WTC11 (cell line): ENCODE results near the gene SCN4B. TPM values are rescaled to one million over a fixed set of nuclear protein-coding genes. Genes with fewer than 3 reads are reported as not detected.

Experiments
- ATAC-seq: fragments of 200-7000 bp; cut with Tn5 transposase; 2 replicates; pipeline ENCODE4 v1.10.0; 2021; ENCODE audit warnings: mild to moderate bottlenecking, moderate library complexity
- CTCF ChIA-PET: fragments of 300-600 bp; sonication (Branson Sonifier 250); formaldehyde crosslinking; loops from one replicate; lab custom pipeline; 2021; ENCODE audit warnings: antibody characterized with exemption; lab: Charles Lee
- POLR2A ChIA-PET: fragments of 350-600 bp; sonication (Branson Sonifier 250); formaldehyde crosslinking; loops from one replicate; lab custom pipeline; 2021; ENCODE audit warnings: antibody characterized with exemption; lab: Charles Lee
- DNase-seq: peaks from one replicate; pipeline ENCODE4 v3.0.0; 2021; ENCODE audit warnings: low spot score
- H3K27ac Mint-ChIP-seq: 2 replicates; pipeline ENCODE4 v1.8.0; 2021; ENCODE audit warnings: mixed read lengths
- H3K27me3 Mint-ChIP-seq: 2 replicates; pipeline ENCODE4 v1.8.0; 2021; ENCODE audit warnings: low read depth, mild to moderate bottlenecking, moderate library complexity, mixed read lengths
- H3K36me3 Mint-ChIP-seq: 2 replicates; pipeline ENCODE4 v1.8.0; 2021; ENCODE audit warnings: mixed read lengths
- H3K4me1 Mint-ChIP-seq: 2 replicates; pipeline ENCODE4 v1.8.0; 2022; ENCODE audit warnings: mixed read lengths
- H3K4me3 Mint-ChIP-seq: 2 replicates; pipeline ENCODE4 v1.8.0; 2021; ENCODE audit warnings: mild to moderate bottlenecking, moderate library complexity, mixed read lengths
- H3K9me3 Mint-ChIP-seq: 2 replicates; pipeline ENCODE4 v1.8.0; 2021; ENCODE audit warnings: mixed read lengths
- ATF2 ChIP-seq: sonication (generic); formaldehyde crosslinking; IDR thresholded peaks from 2 replicates; pipeline ENCODE4 v1.8.1; 2022; ENCODE audit warnings: low read depth, missing genetic modification reagents, borderline replicate concordance
- ETV6 ChIP-seq: sonication (generic); formaldehyde crosslinking; IDR thresholded peaks from 2 replicates; pipeline ENCODE4 v1.8.1; 2022; ENCODE audit warnings: mild to moderate bottlenecking, missing genetic modification reagents
- FOXJ3 ChIP-seq: sonication (generic); formaldehyde crosslinking; IDR thresholded peaks from 2 replicates; pipeline ENCODE4 v1.9.0; 2021; ENCODE audit warnings: missing genetic modification reagents, mild to moderate bottlenecking, borderline replicate concordance
- FOXK1 ChIP-seq: sonication (generic); formaldehyde crosslinking; IDR thresholded peaks from 2 replicates; pipeline ENCODE4 v1.8.0; 2022; ENCODE audit warnings: mild to moderate bottlenecking, moderate library complexity, missing genetic modification reagents
- HMGA2 ChIP-seq: fragments of 250-450 bp; sonication (Bioruptor Pico); IDR thresholded peaks from 2 replicates; pipeline ENCODE4 v1.4.0; 2021; ENCODE audit warnings: mild to moderate bottlenecking, moderate library complexity
- IRF2 ChIP-seq: sonication (generic); formaldehyde crosslinking; IDR thresholded peaks from 2 replicates; pipeline ENCODE4 v1.8.0; 2022; ENCODE audit warnings: low read depth, missing genetic modification reagents, borderline replicate concordance
- KAT7 ChIP-seq: sonication (generic); formaldehyde crosslinking; IDR thresholded peaks from 2 replicates; pipeline ENCODE4 v1.8.1; 2023; ENCODE audit warnings: missing genetic modification reagents, mild to moderate bottlenecking, borderline replicate concordance
- MAX ChIP-seq: sonication (generic); formaldehyde crosslinking; IDR thresholded peaks from 2 replicates; pipeline ENCODE4 v1.8.0; 2022; ENCODE audit warnings: mild to moderate bottlenecking, missing genetic modification reagents
- NFYB ChIP-seq: sonication (generic); formaldehyde crosslinking; conservative IDR thresholded peaks from 2 replicates; pipeline ENCODE4 v1.8.0; 2022; ENCODE audit warnings: low read depth, missing genetic modification reagents
- NR3C1 ChIP-seq: sonication (generic); formaldehyde crosslinking; conservative IDR thresholded peaks from 2 replicates; pipeline ENCODE4 v1.8.1; 2023; ENCODE audit warnings: low read depth, mild to moderate bottlenecking, missing genetic modification reagents
- PRDM15 ChIP-seq: sonication (generic); formaldehyde crosslinking; IDR thresholded peaks from 2 replicates; pipeline ENCODE4 v1.8.0; 2022; ENCODE audit warnings: missing genetic modification reagents
- PREB ChIP-seq: sonication (generic); formaldehyde crosslinking; IDR thresholded peaks from 2 replicates; pipeline ENCODE4 v1.8.1; 2022; ENCODE audit warnings: mild to moderate bottlenecking, missing genetic modification reagents, moderate library complexity, borderline replicate concordance
- PRRX2 ChIP-seq: fragments of 250-450 bp; sonication (Bioruptor Pico); IDR thresholded peaks from 2 replicates; pipeline ENCODE4 v1.8.0; 2021; ENCODE audit warnings: mild to moderate bottlenecking
- RORB ChIP-seq: fragments of 250-450 bp; sonication (Bioruptor Pico); IDR thresholded peaks from 2 replicates; pipeline ENCODE4 v1.9.0; 2021; ENCODE audit warnings: mild to moderate bottlenecking
- SMAD3 ChIP-seq: sonication (generic); formaldehyde crosslinking; IDR thresholded peaks from 2 replicates; pipeline ENCODE4 v1.8.0; 2022; ENCODE audit warnings: missing genetic modification reagents, mild to moderate bottlenecking, borderline replicate concordance
- SOX15 ChIP-seq: fragments of 250-450 bp; sonication (Bioruptor Pico); IDR thresholded peaks from 2 replicates; pipeline ENCODE4 v1.9.0; 2021; ENCODE audit warnings: mild to moderate bottlenecking
- USF1 ChIP-seq: sonication (generic); formaldehyde crosslinking; IDR thresholded peaks from 2 replicates; pipeline ENCODE4 v1.8.0; 2022; ENCODE audit warnings: mild to moderate bottlenecking, missing genetic modification reagents
- ZNF396 ChIP-seq: fragments of 250-450 bp; sonication (Bioruptor Pico); IDR thresholded peaks from 2 replicates; pipeline ENCODE4 v1.8.0; 2021; ENCODE audit warnings: mild to moderate bottlenecking, moderate library complexity, borderline replicate concordance
- ZNF425 ChIP-seq: fragments of 250-450 bp; sonication (Bioruptor Pico); conservative IDR thresholded peaks from 2 replicates; pipeline ENCODE4 v1.9.0; 2021; ENCODE audit warnings: mild to moderate bottlenecking
- ZNF671 ChIP-seq: fragments of 250-450 bp; sonication (Bioruptor Pico); IDR thresholded peaks from 2 replicates; pipeline ENCODE4 v1.8.0; 2021; ENCODE audit warnings: mild to moderate bottlenecking
- total RNA-seq: library from RNA; stranded (reverse); gene quantifications from 3 replicates; pipeline ENCODE4 v1.2.3, GENCODE V29; 2021

Gene SCN4B
- total RNA-seq, 1 experiment from 2014 or later = 4.4 TPM

GRCh38 chr11:118170882-118171268 lies 18.3 kb upstream of the SCN4B start (continued):
- no peak for TF ChIP-seq PRDM15 (CRISPR knock-in tag)
- no peak for TF ChIP-seq ZNF671
- TF ChIP-seq USF1 = no peak
- TF ChIP-seq ETV6 (CRISPR knock-in tag) = no peak
- no peak for TF ChIP-seq RORB
- no peak for TF ChIP-seq PRRX2 (CRISPR knock-in tag)
- no peak for TF ChIP-seq FOXJ3
- TF ChIP-seq ZNF396 (CRISPR knock-in tag) = no peak
- no peak for TF ChIP-seq NR3C1 (CRISPR knock-in tag)
- TF ChIP-seq MAX (CRISPR knock-in tag) = no peak
- TF ChIP-seq KAT7 (CRISPR knock-in tag) = no peak
- TF ChIP-seq ZNF425 = no peak

- Mint-ChIP-seq H3K36me3 (no peaks in the 10 kb centered on the region), H3K4me1 (peaks cover 36% of the 10 kb centered on the region), H3K27me3 (peaks cover 78% of the 10 kb centered on the region), H3K9me3 (no peaks in the 10 kb centered on the region), H3K27ac (no peak overlapping the region), H3K4me3 (no peak overlapping the region)
- ATAC-seq (no peak), DNase-seq (no peak)
- CTCF ChIA-PET = interaction anchor here (0.6 to 3.9 kb wide), 7 partner anchors 11 to 263 kb away, joined by 3 to 153 read pairs (median 16); no protein-coding TSS in a partner anchor
- TF ChIP-seq HMGA2 (CRISPR knock-in tag) (no peak), IRF2 (CRISPR knock-in tag) (no peak), ATF2 (CRISPR knock-in tag) (no peak), FOXK1 (CRISPR knock-in tag) (no peak), ZNF671 (no peak), SMAD3 (CRISPR knock-in tag) (no peak), SOX15 (CRISPR knock-in tag) (no peak), NFYB (no peak), PREB (CRISPR knock-in tag) (no peak)
- POLR2A ChIA-PET = interaction anchor here (1.1 kb wide), 1 partner anchor 13 kb away, joined by 3 read pairs; no protein-coding TSS in a partner anchor
These were observed 17.6 kb upstream of the SCN4B start for GRCh38 chr11:118170231-118170630.
